Amniotic stem cell (primary cell): ENCODE data around the gene SDK1.

Source experiments
- DNase-seq: peaks from one replicate; lab custom pipeline; 2025; lab: John Stamatoyannopoulos, UW

The SDK1 gene

DNA sequence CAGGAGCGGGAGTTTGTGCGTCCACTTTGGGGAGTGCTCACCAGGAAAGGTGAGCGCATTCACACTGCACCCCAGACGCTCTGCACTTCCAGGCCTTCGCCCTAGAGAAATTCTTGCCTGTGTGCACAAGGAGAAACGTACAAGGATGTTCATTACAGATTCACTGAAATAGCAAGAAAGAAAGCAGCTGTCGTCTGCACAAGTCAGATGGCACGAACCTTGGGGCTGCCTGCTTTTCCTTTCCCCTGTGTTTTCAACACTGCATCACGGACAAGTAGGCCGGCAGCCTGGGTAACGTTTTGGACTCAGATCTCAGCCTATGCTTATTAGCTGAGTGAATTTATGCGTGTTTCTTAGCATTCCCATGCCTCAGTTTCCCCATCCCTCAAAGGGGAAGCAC, 834.2 kb downstream of the SDK1 start:
- DNase-seq: no peak

DNA sequence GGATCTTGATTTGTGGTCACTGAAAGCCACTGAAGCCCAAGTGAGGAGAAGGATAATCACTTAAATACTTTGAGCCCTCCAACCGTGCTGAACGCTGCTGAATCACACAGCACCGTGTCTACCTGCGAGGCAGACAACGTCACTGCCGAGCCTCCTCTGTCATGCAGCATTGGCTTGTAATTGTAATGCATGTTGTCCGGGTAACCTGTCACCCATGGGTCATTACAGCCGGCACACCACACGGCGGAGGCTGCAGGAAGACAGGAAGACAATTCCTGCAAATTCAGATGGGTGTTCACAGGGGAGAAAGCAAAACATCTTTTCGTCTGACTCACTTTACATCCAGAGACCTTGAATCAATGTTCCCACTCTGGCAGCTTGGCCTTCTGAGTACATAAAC, 835.0 kb downstream of the SDK1 start:
- DNase-seq: no peak

DNA sequence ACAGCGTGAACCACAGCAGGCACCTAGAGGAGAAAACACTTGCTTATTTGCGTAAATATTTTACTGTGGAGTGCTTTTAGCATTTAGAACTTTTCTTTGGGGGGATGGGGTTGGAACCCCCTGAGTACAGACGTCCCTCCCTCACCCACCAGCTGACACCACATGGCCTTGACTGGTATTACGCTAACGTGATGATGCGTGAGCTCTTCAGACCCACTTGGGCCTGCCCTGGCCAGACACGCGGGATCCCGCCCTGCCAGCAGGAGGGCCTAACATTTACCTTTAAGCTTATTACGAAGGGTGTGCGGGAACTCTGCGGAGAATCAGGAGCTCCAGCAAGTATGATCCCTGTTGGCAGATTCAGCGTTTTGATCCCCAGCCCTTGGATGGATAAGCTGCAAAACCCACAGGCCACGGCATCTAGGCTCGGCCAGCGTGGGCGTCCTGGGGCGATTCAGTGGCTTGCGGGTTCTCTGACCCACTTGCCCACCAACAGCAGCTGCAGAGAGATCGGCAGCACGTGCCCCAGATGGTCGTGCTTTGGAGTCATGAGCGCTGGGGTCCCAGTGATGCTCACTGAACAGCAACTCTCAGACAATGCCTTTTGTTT, 835.6 kb downstream of the SDK1 start:
- DNase-seq: no peak

DNA sequence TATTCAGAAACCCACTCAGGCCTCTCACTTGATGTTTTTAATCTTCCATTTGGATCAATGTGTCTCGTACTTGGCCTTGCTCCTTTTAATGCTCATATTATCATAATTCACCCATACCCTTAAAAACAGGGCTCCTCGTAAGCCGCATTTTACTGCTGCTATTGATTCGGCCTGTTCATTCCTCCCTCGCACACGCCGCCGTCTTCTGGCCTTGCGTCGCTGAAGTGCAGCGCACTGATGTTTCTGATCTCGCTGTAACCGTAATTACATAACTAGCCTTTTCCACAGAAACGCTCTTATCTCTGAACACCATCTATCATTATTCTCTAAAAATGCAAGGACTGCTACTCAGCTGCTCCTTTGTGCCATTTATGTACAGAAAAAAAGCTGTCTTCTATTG, 836.5 kb downstream of the SDK1 start:
- DNase-seq: no peak

DNA sequence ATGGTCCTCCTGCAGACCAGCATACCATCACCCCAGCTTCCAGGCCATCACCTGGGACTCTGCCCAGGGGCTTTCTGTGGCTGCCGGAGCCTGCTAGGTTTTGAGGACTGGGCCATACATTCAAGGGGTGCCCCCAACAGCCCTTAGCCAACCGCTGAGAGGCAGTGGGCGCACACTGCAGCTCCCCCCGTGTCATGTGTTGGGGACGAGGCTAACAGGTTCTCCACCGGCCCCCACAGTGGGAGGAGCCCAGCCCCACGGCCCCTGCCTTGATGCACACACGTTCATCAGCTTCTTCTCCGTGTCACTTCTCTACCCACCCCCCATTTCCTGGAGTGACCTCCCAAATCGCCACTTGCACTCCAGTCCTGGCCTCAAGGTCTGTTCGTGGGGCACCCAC, 837.8 kb downstream of the SDK1 start:
- no peak for DNase-seq

DNA sequence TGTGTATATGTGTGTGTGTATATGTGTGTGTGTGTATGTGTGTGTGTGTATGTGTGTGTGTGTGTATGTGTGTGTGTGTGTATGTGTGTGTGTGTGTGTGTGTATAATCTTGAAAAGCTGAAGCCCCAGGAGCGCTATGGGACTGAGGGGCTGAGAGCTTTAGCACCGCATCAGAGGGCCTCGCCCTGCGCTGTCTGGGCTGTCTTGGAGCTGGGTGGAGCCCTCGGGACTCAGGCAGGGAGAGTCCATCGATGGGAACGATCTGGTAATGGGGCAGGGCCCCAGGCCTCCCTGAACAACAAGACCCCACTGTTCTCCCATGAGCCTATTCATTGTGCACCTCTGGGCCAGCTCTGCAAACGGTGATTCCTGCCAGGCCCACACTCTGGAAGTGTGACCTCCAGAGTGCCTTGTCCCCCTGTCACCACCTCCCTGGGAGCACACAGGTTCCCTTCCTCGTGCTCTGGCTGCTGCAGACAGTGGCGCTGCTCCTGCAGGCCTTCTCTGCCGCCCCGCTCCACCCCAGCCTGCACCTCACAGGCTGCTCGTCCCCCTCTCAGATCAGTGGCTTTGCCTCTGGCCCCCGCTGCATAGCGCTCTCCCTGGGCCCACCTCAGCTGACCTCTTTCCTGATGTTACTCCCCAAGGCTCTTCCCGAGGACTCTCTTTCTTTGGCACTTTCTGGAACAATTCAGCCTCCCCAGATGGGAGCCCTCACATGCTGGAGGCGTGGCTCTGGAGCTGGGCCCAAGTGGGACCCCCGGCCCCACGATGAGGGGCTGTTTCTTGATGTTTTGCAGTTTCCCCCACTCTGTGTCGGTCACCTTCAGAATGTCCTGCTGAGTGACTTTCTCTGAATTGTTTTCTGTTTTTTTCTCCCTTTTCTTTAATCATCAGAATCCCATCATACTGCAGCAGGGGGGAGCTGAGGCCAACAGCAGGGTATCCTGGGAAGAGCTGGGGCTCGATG, 838.9 kb downstream of the SDK1 start:
- no peak for DNase-seq

DNA sequence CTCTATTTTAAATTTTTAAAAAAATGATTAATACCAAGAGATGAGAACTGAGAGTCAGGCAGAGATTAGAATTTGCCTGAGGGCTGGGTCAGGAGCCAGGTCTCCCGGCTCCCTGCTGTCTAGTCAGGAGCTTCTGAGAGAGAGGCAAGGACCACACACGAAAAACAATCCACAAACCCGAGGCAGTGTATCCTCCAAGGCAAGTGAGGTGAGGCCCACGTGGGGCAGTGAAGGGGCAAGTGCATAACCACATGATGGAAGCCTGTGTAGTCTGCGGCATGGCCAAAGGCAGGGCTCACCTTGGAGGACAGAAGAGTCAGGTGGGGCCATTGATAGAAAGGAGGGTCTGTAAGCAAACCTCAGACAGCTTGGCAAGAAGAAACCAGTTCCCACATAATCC, 839.9 kb downstream of the SDK1 start:
- no peak for DNase-seq

DNA sequence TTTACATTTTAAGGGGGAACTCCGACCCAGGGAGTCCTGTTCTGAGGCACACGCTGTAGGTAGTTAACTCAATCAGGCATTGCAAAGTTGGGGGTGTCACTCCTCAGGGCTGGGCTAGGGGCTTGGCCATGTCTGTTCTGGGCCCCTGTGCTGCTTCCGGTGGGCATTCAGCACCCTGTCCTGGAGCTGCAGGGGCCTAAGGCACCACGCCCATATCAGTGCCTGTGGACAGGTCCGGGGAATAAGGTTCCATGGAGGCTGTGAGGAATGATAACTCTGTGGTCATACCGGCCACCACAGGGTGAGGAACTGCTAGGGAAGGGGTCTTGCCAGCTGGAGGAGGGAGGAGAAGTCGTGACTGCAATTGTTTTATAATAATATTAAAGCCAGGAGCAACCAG, 842.0 kb downstream of the SDK1 start:
- DNase-seq: no peak

DNA sequence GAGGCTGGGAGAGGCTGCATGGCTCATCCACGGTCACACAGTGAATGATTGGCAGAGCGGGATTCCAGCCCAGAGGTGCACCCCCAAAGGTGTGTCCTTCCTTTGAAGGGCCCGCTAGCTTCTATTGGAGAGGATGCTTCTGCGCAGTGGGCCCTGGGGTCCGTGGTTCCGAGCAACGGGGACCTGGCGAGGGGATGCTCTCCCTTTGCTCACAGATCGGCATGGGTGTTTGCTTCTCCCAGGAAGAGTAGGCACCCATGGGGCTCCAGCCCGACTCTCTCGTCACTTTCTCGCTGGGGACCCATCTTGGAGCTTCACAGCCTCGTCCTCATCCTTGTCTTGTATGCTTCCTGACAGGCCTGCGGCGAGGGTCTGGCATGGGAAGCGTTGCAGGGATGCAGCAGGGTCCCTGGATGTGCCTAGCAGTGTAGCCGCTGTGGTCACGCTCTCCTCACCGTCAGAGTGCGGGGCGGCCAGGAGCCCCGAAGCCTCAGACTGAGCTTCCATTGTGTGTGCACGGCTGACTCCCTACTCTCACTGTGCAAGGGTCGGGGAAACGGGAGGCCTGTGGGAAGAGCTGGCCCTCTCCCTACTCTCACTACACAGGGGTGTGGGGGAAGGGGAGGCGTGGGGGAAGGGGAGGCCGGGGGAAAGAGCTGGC, 842.6 kb downstream of the SDK1 start:
- DNase-seq: no peak

DNA sequence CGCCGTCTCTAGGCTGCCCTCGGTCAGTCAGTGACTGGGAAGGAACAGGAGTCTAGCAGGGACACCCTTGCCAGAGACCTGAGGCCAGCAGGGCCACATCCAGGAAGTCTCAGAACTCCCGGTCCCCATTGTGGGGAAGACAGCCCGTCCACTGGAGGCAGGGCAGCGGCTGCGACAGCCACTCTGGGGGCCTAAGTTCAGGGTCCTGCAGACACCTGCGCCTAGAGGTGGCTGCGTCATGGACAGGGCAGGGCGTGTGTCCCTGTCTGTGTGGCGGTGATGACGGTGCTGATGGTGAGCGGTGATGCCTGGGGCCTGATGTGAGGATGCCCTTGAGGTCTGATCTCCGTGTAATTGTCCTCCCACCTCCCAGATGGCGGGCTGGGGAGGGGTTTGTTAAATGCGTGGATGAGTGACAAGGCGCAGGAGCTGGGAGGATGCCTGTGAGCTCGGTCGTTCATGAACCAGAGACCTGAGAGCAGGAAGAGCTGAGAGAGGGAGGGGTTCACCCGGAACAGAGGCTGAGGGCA, 843.2 kb downstream of the SDK1 start:
- no peak for DNase-seq

DNA sequence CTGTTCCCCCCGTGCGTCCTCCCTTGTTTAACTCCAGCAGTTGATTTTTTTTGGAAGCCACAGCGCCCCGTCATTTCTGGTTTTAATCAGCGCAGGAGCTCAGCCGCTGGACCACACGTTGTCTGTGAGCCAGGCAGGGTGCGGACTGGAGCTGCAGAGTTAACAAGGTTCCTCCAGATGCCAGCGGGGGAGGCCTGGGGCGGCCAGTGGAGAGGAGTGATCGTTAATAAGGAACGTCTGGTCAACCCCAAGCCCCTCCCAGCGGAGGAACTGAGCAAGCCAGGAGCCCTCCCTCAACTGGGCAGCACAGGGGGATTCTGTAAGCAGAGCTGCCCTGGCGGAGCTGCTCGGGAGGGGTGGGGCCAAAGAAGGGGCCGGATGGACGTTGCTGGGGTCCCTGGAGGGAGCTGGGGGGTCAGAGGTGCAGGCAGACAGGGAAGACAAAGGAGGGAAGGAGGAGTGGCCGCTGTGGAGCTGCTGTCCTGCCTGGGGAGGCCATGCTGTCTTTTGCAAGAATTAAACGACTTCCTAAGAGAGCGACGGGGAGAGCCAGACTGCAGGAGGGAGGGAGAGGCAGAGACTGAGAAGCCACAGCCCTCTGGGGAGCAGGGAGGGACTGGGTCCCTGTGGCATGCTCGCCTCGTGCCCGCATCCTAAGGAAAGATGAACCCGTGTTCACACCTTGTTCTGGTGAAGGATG, 843.9 kb downstream of the SDK1 start:
- no peak for DNase-seq

DNA sequence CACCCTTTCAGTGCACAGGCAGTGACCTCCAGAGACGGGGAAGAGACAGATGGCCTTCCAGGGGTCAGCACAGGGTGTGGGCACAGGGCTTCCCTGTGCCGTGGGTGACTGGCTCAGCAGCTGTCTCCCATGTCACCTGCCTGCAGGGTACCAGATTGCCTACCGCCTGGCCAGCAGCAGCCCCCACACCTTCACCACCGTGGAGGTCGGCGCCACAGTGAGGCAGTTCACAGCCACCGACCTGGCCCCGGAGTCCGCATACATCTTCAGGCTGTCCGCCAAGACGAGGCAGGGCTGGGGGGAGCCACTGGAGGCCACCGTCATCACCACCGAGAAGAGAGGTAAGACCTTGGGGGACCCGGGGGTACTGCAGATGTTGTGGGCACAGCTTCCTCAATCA, 844.5 kb downstream of the SDK1 start:
- no peak for DNase-seq

DNA sequence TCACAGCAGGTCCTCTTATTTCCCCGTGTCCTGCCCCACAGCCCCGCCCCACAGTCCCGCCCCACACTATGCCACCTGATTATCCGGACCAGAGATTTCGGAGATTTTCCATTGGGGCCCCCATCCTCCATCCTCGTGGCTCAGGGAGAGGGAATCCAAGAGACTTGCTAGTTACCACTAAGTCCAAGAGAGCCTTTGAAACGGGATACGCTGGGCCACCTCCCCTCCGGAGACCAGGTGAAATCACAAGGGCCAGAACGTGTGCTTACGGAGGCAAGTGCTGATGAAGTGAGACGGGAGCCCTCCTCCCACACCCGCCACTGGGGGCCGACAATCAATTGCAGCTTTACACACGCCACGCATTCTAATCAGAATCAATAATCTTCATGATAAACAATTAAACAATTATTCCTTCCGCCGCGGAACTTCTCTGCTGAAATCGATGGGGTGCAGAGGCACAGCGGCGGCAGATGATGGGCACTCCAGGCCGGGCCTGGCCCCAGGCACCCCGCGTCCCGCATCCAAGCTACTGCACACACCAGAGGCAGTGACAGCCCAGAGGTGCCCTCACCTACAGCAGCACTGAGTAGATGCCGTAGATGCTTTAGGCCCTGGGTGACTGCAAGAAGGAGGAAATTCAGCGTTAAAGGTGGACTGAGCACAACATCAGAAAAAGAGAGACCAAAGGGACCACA, 847.0 kb downstream of the SDK1 start:
- no peak for DNase-seq

DNA sequence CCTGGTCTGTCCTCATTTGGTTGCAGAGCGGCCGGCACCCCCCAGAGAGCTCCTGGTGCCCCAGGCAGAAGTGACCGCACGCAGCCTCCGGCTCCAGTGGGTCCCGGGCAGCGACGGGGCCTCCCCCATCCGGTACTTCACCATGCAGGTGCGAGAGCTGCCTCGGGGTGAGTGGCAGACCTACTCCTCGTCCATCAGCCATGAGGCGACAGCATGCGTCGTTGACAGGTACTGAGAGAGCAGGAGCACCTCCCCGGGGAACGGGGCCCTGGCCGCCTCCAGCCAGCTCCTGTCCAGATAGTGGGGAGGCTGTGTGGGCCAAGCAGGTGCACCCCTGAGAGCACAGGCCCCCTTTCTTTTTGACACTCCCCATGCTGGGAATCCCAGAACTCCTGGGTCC, 848.2 kb downstream of the SDK1 start:
- DNase-seq: no peak

DNA sequence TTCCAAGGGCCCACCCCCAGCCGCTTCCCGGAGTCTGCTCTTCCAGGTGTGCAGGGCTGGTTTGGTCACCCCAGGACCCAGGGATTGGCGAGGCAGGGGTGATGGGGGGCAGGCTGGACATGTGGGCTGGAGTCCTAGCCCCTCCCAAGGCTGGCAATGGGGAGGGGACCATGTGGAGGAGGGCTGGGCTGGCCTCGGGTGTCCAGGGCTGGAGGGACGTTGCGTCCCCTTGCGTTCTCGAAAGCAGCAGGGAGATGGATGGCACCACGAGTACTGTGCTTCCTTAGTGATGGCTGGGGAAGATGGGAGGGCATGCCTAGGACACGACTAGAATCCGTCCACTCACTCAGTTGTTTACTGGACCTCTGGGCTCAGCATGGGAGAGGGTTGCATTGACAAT, 848.6 kb downstream of the SDK1 start:
- no peak for DNase-seq

DNA sequence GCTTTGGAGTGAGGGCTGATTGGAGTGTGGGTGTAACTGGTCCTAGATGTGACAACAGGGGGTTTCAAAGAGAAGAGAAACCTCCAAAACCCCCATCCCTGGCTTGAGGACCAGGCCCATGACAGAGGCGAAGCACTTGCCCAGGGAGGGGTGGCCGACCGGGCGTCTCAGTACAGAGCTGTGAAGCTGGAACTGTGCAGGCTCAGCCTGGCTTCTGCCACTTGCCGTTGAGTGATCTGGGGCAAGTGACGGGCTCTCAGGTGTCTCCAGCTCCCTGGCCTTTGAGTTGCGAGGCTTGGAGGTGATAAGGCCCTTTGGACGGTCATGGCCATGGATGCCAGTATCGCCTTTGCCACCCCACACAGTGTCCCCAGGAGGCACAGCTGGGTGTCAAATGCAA, 849.7 kb downstream of the SDK1 start:
- DNase-seq: no peak

DNA sequence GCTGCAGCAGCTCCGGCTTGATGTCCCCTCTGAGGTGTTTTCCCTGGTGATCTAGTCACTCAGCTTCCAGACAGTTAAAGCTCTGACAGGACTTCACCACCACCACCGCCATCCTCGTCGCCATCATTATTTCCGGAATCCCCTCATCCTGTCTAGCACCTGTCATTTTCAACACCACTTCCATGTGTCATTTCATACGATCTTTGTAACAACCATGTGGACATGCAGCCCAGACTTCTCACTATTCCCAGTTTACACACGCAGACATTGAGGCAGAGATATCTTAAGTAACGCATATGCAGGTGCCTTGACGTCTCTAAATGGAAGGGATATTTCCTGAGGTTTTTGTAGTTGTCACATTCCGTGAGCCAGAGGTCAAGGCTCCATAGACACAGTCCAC, 850.5 kb downstream of the SDK1 start:
- DNase-seq: no peak

DNA sequence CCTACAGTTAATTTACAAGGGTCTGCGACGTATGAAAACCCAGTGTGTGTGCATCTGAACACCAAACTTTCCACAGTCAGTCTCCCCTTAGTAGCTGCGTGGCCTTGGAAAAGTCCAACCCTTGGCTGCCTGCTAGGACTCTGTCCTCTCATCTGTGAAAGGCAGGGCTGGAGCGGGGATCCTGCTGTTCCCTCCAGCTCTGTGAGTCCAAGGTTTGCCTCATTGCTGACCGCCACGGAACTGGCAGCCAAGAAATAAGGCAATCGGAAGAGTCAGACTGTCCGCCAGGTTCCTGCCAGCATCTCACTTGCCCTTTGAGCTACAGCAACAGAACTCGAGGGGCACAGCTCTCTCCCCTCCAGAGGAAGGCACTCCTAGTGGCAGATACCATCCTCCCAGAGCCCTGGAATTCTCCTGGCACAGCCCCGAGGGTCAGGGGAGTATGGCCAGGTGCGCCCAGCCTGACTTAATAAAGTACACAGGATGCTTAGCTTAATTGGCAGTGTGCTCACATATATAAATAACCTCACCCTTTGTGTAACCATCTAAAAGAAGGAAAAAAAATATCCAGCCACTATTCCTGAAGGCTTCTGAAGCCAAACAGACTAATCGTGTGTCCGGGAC, 851.0 kb downstream of the SDK1 start:
- no peak for DNase-seq

DNA sequence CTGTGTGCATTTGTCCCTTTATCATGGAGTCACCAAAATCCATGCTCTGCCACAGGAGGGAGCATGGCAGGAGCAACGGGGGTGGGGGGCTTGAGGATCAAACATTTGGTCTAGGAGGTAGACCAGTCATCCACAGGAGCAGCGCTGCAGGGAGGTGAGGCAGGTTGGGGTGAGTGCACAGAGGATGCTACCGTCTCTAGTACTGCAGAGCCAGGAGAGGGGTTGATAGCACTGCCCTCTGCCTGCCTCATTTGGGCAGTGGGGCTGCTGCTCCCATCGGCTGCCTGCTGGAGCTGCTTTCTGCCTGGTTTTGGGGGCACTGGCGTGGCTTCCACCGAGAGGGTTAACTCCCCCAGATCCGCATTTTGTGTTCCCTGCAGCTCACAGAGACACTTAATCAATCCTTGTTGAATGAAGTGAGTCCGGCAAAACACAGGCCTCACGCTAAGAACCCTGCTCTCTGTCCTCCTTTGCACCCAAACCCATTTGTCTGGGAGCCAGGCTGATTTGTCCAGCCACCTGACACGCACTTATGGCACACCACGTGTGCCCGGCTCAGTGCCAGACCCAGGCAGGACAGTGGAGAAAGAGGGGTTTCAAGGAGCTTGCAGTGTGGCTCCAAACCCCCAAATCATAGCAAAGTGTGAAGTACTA, 854.0 kb downstream of the SDK1 start:
- no peak for DNase-seq

DNA sequence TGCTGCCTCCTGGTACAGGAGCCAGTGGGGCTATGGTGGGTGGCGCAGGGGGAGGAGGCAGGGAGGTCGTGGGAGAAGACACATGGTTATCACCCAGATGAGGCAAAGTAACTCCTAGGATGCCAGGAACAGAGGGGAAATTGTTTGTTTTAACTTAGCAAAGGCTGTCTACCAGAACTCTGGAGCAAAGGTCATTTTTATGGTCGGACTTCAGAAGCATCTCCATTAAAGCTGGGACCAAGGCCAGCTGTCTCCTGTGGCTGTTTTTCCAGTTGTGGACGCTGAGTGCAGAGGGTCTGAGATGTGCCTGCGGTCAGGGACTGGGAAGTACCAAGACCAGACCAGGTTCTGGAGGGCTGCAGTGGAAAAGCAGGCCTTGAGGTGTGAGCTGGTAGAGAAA, 855.1 kb downstream of the SDK1 start:
- no peak for DNase-seq

DNA sequence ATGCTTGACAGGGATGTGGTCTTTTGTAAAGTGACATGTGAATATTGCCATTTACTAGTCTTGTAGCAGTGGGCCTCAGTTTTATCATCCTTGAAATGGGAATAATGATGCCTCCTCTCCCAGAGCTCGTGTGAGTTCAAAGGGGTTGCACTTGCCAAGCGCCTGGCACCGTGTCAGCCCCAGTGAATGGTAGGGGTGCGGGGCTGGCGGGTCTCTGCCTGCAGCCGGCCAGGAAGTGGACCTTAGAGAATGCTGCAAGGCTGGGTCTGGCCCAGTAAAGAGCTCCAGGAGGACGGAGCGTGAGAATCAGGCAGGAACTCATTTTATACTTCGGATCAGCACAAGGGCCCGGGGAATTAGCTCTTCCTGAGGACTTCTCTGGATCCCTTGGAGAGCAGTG, 856.6 kb downstream of the SDK1 start:
- no peak for DNase-seq
